ENCODE results near the gene CEMIP. TPM values are rescaled to one million over a fixed set of nuclear protein-coding genes. Genes with fewer than 3 reads are reported as not detected.
"Not testable (repeated sequence)": the region's sequence is repeated elsewhere in the genome, so short reads cannot be mapped to it uniquely, and the experiment has no call there.

The CEMIP gene
- total RNA-seq, 2 experiments from 2014 or later = not detected

DNA sequence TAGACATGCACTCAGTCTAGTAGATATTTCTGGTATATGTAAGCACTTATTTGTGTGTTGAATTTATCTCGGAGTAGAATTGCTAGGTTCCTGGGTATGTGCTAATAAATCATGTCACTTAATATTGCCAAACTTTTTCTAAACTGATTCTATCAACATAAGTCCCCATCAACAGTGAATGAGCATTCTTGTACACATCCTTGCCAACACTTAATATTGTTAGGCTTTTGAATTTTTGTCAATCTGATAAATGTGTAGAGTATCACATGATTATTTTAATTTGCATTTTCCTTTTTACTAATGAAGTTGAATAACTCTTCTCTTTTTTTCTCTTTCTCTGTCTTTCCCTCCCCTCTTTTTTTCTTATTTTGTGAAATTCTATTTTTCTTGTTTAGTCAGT is 33.3 kb upstream of the CEMIP start:
- Mint-ChIP-seq H3K4me3 (no peak overlapping the region), H3K9me3 (peaks cover 6% of the 10 kb centered on the region), H3K27me3 (ENCODE audit: low read depth) (no peaks in the 10 kb centered on the region), H3K36me3 (ENCODE audit: low read depth) (peaks cover 10% of the 10 kb centered on the region), H3K27ac (no peak overlapping the region), H3K4me1 (ENCODE audit: low read depth) (no peaks in the 10 kb centered on the region)
- intact Hi-C loops (cut with micrococcal nuclease) = no loop called here
- CTCF ChIA-PET = no interaction called here
- no peak for DNase-seq

GRCh38 chr15:80747317-80748053 is 31.7 kb upstream of the CEMIP start:
- H3K4me1 Mint-ChIP-seq (ENCODE audit: low read depth) = no peaks in the 10 kb centered on the region
- H3K27me3 Mint-ChIP-seq (ENCODE audit: low read depth) = no peaks in the 10 kb centered on the region
- no peak for DNase-seq
- H3K36me3 Mint-ChIP-seq (ENCODE audit: low read depth) = peaks cover 13% of the 10 kb centered on the region
- H3K27ac Mint-ChIP-seq = no peak overlapping the region
- CTCF ChIA-PET = no interaction called here
- no peak overlapping the region for H3K4me3 Mint-ChIP-seq
- intact Hi-C loops (cut with micrococcal nuclease) = no loop called here
- H3K9me3 Mint-ChIP-seq = peaks cover 6% of the 10 kb centered on the region

DNA sequence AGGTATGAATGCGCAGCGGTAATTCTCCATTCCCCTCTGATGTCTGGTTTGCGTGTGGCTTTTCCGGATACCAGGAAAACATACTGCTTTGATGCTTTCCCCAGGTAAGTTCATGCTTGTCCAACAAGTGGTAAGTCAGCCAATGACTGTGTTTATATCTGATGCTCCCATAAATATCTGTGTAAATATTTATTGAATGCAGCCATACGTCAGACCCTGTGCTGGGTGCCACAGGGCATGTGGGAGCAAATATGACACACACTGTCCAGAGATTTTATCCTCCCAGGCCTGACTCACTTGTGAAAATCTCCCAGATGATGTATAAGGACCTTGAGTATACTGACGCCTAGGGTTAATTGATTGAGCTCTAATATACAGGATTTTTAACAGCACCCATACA is 29.6 kb upstream of the CEMIP start:
- CTCF ChIA-PET = no interaction called here
- H3K27ac Mint-ChIP-seq = no peak overlapping the region
- H3K36me3 Mint-ChIP-seq (ENCODE audit: low read depth) = peaks cover 16% of the 10 kb centered on the region
- no peak for DNase-seq
- H3K27me3 Mint-ChIP-seq (ENCODE audit: low read depth) = no peaks in the 10 kb centered on the region
- no peak overlapping the region for H3K4me3 Mint-ChIP-seq
- peaks cover 6% of the 10 kb centered on the region for H3K9me3 Mint-ChIP-seq
- no peaks in the 10 kb centered on the region for H3K4me1 Mint-ChIP-seq (ENCODE audit: low read depth)
- intact Hi-C loops (cut with micrococcal nuclease) = no loop called here

DNA sequence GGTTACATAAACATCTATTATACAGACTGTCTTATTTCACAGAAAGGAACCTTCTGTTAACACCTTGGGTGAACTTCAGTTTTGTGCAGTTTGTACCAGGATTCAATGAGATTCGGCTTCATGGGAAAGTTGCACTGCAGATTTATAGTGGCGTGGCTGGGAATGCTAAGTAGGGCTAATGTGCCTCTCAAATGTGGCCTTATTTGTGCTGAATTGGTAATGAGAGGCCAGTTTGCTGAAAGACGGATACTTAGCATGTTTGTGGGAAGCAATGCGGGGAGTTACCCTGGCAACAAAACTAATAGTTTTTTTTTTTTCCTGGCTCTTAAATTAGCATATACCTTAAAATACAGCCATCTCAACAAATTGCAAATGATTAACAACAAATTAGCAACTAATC is 28.6 kb upstream of the CEMIP start:
- H3K4me1 Mint-ChIP-seq (ENCODE audit: low read depth) = no peaks in the 10 kb centered on the region
- no peaks in the 10 kb centered on the region for H3K27me3 Mint-ChIP-seq (ENCODE audit: low read depth)
- no peak overlapping the region for H3K4me3 Mint-ChIP-seq
- no peak for DNase-seq
- no peak overlapping the region for H3K27ac Mint-ChIP-seq
- CTCF ChIA-PET = no interaction called here
- peaks cover 6% of the 10 kb centered on the region for H3K9me3 Mint-ChIP-seq
- intact Hi-C loops (cut with micrococcal nuclease) = no loop called here
- H3K36me3 Mint-ChIP-seq (ENCODE audit: low read depth) = peaks cover 16% of the 10 kb centered on the region

DNA sequence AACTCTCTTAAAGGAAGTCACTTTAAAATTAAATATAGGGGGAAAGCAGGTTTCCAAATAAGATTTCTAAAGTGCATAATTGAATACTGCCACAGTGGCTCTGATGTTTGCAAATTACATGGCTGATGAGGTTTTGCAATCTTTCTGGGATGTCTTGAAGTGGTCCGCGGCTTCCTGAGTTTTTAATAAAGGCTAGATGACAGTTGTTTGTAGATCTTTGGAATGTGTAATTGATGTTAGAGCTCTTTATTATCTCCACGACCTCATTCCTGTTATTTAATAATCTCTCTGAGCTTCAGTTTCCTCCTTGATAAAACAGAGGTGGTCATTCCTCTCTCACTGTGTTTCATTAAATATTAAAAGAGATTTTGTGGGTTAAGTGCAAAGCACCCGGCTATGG is 27.0 kb upstream of the CEMIP start:
- intact Hi-C loops (cut with micrococcal nuclease) = no loop called here
- CTCF ChIA-PET = interaction anchor here (0.7 kb wide), 2 partner anchors 294 to 296 kb away, joined by 3 read pairs; no protein-coding TSS in a partner anchor
- DNase-seq = no peak
- Mint-ChIP-seq H3K4me1 (ENCODE audit: low read depth) (no peaks in the 10 kb centered on the region), H3K27me3 (ENCODE audit: low read depth) (no peaks in the 10 kb centered on the region), H3K4me3 (no peak overlapping the region), H3K27ac (no peak overlapping the region), H3K9me3 (no peaks in the 10 kb centered on the region), H3K36me3 (ENCODE audit: low read depth) (peaks cover 16% of the 10 kb centered on the region)

DNA sequence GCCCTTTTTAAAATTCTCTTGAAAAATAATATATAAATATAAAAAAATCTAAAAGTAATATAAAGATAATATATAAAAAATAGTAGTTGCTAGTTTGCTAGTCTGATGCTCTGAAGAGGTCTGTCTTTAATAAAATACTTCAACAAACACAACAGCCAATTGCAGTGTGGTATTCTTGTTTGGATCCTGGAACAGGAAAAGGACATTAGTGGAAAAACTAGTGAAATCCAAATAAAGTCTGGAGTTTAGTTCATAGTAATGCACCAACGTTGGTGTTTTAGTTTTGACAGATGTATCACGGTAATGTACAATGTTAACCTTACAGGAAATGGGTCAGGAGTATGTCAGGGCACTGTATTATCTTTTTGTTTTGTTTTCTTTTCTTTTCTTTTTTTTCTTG is 26.0 kb upstream of the CEMIP start:
- intact Hi-C loops (cut with micrococcal nuclease) = no loop called here
- H3K27ac Mint-ChIP-seq = no peak overlapping the region
- peaks cover 16% of the 10 kb centered on the region for H3K36me3 Mint-ChIP-seq (ENCODE audit: low read depth)
- no peaks in the 10 kb centered on the region for H3K27me3 Mint-ChIP-seq (ENCODE audit: low read depth)
- H3K4me3 Mint-ChIP-seq = no peak overlapping the region
- no peaks in the 10 kb centered on the region for H3K4me1 Mint-ChIP-seq (ENCODE audit: low read depth)
- DNase-seq = no peak
- CTCF ChIA-PET = no interaction called here
- H3K9me3 Mint-ChIP-seq = no peaks in the 10 kb centered on the region

- no peak overlapping the region for H3K4me3 Mint-ChIP-seq
- intact Hi-C loops (cut with micrococcal nuclease) = no loop called here
- no peak for DNase-seq
- H3K9me3 Mint-ChIP-seq = no peaks in the 10 kb centered on the region
- CTCF ChIA-PET = interaction anchor here (1.2 kb wide), 1 partner anchor 22 kb away, joined by 4 read pairs; no protein-coding TSS in a partner anchor
- no peaks in the 10 kb centered on the region for H3K4me1 Mint-ChIP-seq (ENCODE audit: low read depth)
- H3K36me3 Mint-ChIP-seq (ENCODE audit: low read depth) = peaks cover 16% of the 10 kb centered on the region
- no peak overlapping the region for H3K27ac Mint-ChIP-seq
- H3K27me3 Mint-ChIP-seq (ENCODE audit: low read depth) = no peaks in the 10 kb centered on the region
These were observed 25.2 kb upstream of the CEMIP start for GRCh38 chr15:80754014-80754413.

DNA sequence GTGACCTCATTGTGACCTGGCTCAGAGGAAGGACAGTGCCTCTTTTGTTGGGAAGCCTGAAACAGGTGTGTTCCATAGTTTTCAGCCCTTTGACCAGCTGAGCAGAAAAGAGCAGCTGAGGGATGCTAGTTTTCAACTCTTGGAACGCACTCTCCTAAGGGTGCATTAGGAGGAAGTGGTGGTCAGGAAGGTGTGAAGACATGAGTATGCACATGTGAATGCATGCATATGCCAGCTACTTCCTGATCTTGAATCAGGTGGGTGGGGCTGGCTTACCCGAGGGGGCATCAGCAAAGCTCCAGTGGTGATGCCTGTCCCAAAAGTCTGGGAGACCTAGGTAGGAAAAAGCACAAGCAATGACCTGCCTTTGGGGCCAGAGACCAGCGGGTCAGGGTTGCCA is 23.3 kb upstream of the CEMIP start:
- CTCF ChIA-PET = no interaction called here
- H3K27me3 Mint-ChIP-seq (ENCODE audit: low read depth) = no peaks in the 10 kb centered on the region
- no peak overlapping the region for H3K27ac Mint-ChIP-seq
- H3K9me3 Mint-ChIP-seq = no peaks in the 10 kb centered on the region
- no peak for DNase-seq
- intact Hi-C loops (cut with micrococcal nuclease) = no loop called here
- H3K4me1 Mint-ChIP-seq (ENCODE audit: low read depth) = no peaks in the 10 kb centered on the region
- H3K4me3 Mint-ChIP-seq = no peak overlapping the region
- H3K36me3 Mint-ChIP-seq (ENCODE audit: low read depth) = peaks cover 8% of the 10 kb centered on the region

DNA sequence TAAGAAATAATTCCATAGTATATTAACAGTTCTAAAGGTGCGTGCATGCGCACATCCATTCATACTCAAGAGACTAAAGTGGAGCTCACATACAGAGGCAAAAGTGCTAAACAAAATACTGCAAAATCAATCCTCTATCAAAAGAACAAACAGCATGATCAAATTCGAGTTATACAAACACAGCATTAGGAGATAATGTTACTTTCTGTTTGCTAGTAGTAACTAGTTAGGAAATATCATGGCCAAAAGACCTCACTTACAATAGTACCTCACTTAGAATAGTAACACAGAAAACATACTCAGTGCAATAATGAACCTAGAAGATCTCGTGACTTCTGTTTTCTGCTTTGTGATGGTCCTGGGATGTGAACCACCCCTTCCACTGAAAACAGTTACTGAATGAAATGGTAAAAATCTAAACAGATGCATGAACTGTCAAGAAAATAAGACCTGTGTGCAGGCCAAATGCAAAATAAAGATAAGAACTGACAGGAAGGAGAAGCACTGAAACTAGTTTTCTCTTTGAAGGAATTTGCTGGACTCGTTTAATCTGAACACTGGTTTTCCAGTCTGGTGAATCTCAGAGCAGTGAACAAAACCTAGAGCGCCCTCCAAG is 20.9 kb upstream of the CEMIP start:
- Mint-ChIP-seq H3K4me3 (no peak overlapping the region), H3K4me1 (ENCODE audit: low read depth) (no peaks in the 10 kb centered on the region), H3K36me3 (ENCODE audit: low read depth) (peaks cover 5% of the 10 kb centered on the region), H3K9me3 (no peaks in the 10 kb centered on the region), H3K27me3 (ENCODE audit: low read depth) (no peaks in the 10 kb centered on the region), H3K27ac (no peak overlapping the region)
- DNase-seq = no peak
- CTCF ChIA-PET = no interaction called here
- intact Hi-C loops (cut with micrococcal nuclease) = no loop called here

DNA sequence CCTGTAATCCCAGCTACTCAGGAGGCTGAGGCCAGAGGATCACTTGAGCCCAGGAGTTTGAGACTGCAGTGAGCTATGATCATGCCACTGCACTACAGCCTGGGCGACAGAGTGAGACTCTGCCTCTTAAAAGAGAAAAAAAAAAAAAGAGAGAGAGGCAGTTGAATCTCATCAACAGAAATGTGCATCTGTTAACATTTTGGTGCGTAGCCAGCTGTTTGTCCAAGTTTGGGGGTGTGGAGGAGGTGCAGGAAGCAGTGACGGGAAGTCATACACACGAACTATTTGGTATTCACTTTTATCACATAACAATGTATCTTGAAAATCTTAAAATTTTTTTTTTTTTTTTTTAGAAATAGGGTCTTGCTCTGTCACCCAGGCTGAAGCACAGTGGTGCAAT is 18.2 kb upstream of the CEMIP start:
- H3K36me3 Mint-ChIP-seq (ENCODE audit: low read depth) = no peaks in the 10 kb centered on the region
- no peak overlapping the region for H3K27ac Mint-ChIP-seq
- CTCF ChIA-PET = interaction anchor here (1.1 kb wide), 1 partner anchor 15 kb away, joined by 5 read pairs; no protein-coding TSS in a partner anchor
- no peak overlapping the region for H3K4me3 Mint-ChIP-seq
- intact Hi-C loops (cut with micrococcal nuclease) = no loop called here
- H3K27me3 Mint-ChIP-seq (ENCODE audit: low read depth) = no peaks in the 10 kb centered on the region
- H3K4me1 Mint-ChIP-seq (ENCODE audit: low read depth) = no peaks in the 10 kb centered on the region
- H3K9me3 Mint-ChIP-seq = no peaks in the 10 kb centered on the region
- DNase-seq = no peak

GRCh38 chr15:80761754-80762153 is 17.4 kb upstream of the CEMIP start:
- CTCF ChIA-PET = interaction anchor here (0.6 to 1.1 kb wide), 2 partner anchors 14 to 131 kb away, joined by 3 to 5 read pairs; no protein-coding TSS in a partner anchor
- no peak overlapping the region for H3K4me3 Mint-ChIP-seq
- no peaks in the 10 kb centered on the region for H3K36me3 Mint-ChIP-seq (ENCODE audit: low read depth)
- H3K27ac Mint-ChIP-seq = no peak overlapping the region
- H3K27me3 Mint-ChIP-seq (ENCODE audit: low read depth) = no peaks in the 10 kb centered on the region
- H3K9me3 Mint-ChIP-seq = no peaks in the 10 kb centered on the region
- intact Hi-C loops (cut with micrococcal nuclease) = no loop called here
- DNase-seq = no peak
- H3K4me1 Mint-ChIP-seq (ENCODE audit: low read depth) = no peaks in the 10 kb centered on the region

GRCh38 chr15:80763235-80763634 is 15.9 kb upstream of the CEMIP start:
- H3K27ac Mint-ChIP-seq; H3K4me3 Mint-ChIP-seq; H3K9me3 Mint-ChIP-seq; H3K4me1 Mint-ChIP-seq (ENCODE audit: low read depth); intact Hi-C loops (cut with micrococcal nuclease); DNase-seq; H3K36me3 Mint-ChIP-seq (ENCODE audit: low read depth); H3K27me3 Mint-ChIP-seq (ENCODE audit: low read depth): not testable (repeated sequence)
- CTCF ChIA-PET = interaction anchor here (1.2 kb wide), 1 partner anchor 13 kb away, joined by 8 read pairs; no protein-coding TSS in a partner anchor

- intact Hi-C loops (cut with micrococcal nuclease) = no loop called here
- Mint-ChIP-seq H3K9me3 (no peaks in the 10 kb centered on the region), H3K27me3 (ENCODE audit: low read depth) (peaks cover 2% of the 10 kb centered on the region), H3K4me1 (ENCODE audit: low read depth) (no peaks in the 10 kb centered on the region), H3K36me3 (ENCODE audit: low read depth) (no peaks in the 10 kb centered on the region), H3K27ac (no peak overlapping the region), H3K4me3 (no peak overlapping the region)
- CTCF ChIA-PET = no interaction called here
- no peak for DNase-seq
These were observed 14.6 kb upstream of the CEMIP start for GRCh38 chr15:80764535-80764934.

Measured in activated naive CD4-positive, alpha-beta T cell treated with anti-CD3 and anti-CD28 coated beads for 36 hours (primary cell).